Liver (tissue), 3 donors: ENCODE measurements around the gene STOX2.

Source experiments
- CTCF ChIP-seq: fragments of 150-350 bp; IDR thresholded peaks from 2 replicates; pipeline ENCODE4 v1.5.1; 2017; ENCODE audit warnings: improper control_type of control experiment, low read depth, low read length; ENCODE audit not compliant: missing input control
- EGR1 ChIP-seq, 2 donors: IDR thresholded peaks; 2 replicates each; pipeline ENCODE4 v1.6.1; 2016 to 2018; ENCODE audit warnings: antibody characterized with exemption in 2 of 2, low read depth in 2 of 2
- MAX ChIP-seq: IDR thresholded peaks from 2 replicates; pipeline ENCODE4 v1.6.1; 2016; ENCODE audit warnings: antibody characterized with exemption
- NR2F2 ChIP-seq: IDR thresholded peaks from 2 replicates; pipeline ENCODE4 v1.6.1; 2016; ENCODE audit warnings: antibody characterized with exemption
- RAD21 ChIP-seq, 2 donors: IDR thresholded peaks; 2 replicates each; pipeline ENCODE4 v1.6.1; 2016; ENCODE audit warnings: antibody characterized with exemption in 2 of 2, mild to moderate bottlenecking in 2 of 2
- SP1 ChIP-seq: IDR thresholded peaks from 2 replicates; pipeline ENCODE4 v1.6.1; 2018; ENCODE audit warnings: antibody characterized with exemption, mild to moderate bottlenecking
- TAF1 ChIP-seq: conservative IDR thresholded peaks from 2 replicates; pipeline ENCODE4 v1.6.1; 2016; ENCODE audit warnings: antibody characterized with exemption, mild to moderate bottlenecking
- TF ChIP-seq, protein P1 (sequence below): IDR thresholded peaks from 2 replicates; pipeline ENCODE4 v1.6.1; 2016; ENCODE audit warnings: antibody characterized with exemption
- donor health status: healthy.
- donor health status: healthy.

GRCh38 chr4:183860119-183860518 is 45.0 kb upstream of the STOX2 start:
- no peak for TF ChIP-seq CTCF
- no peak for TF ChIP-seq NR2F2
- no peak for TF ChIP-seq EGR1 (IDR thresholded peaks at IDR 0.05; ENCODE audit: low read depth in 2 of 2)
- no peak for TF ChIP-seq MAX
- no peak for TF ChIP-seq RAD21 (IDR thresholded peaks at IDR 0.05)
- no peak for TF ChIP-seq TAF1
- TF ChIP-seq, protein P1, sequence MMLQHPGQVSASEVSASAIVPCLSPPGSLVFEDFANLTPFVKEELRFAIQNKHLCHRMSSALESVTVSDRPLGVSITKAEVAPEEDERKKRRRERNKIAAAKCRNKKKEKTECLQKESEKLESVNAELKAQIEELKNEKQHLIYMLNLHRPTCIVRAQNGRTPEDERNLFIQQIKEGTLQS = no peak
- no peak for TF ChIP-seq SP1
